ENCODE data around the gene ZRANB1. TPM values are rescaled to one million over a fixed set of nuclear protein-coding genes. Genes with fewer than 3 reads are reported as not detected.

The ZRANB1 gene
- total and polyA plus RNA-seq, 10 of the 15 experiments (the other 5 are each of a cell fraction or from before 2014, with no cell fraction given): 1.7 to 11.8 (median 6.2) TPM

DNA sequence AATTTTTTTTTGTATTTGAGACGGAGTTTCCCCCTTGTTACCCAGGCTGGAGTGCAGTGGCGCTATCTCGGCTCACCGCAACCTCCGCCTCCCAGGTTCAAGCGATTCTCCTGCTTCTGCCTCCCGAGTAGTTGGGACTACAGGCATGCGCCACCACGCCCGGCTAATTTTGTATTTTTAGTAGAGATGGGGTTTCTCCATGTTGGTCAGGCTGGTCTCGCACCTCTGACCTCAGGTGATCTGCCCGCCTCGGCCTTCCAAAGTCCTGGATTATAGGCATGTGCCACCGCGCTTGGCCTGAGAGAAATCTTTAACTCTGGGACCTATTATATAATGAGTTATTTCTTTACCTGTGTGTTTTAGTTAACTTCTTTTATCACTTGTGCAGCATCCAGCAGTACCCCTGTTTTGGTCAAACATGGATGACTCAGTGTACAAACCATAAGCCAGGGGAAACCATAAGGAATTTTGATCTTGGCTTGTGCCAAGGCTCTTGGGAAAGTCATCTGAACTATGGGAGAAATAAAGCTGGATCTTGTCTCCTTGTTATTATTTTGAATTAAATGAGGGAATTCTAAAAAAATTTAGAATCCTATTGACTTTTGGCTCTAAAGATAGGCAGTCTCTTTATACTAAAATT is 23.6 kb upstream of the ZRANB1 start:
- no peak for TF ChIP-seq SPI1 (IDR thresholded peaks at IDR 0.05; ENCODE audit: borderline replicate concordance, insufficient read depth, low read depth, low read length)
- TF ChIP-seq, protein P1, sequence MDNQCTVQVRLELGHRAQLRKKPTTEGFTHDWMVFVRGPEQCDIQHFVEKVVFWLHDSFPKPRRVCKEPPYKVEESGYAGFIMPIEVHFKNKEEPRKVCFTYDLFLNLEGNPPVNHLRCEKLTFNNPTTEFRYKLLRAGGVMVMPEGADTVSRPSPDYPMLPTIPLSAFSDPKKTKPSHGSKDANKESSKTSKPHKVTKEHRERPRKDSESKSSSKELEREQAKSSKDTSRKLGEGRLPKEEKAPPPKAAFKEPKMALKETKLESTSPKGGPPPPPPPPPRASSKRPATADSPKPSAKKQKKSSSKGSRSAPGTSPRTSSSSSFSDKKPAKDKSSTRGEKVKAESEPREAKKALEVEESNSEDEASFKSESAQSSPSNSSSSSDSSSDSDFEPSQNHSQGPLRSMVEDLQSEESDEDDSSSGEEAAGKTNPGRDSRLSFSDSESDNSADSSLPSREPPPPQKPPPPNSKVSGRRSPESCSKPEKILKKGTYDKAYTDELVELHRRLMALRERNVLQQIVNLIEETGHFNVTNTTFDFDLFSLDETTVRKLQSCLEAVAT (IDR thresholded peaks at IDR 0.05): peak; percentile 52; the same call in 1 of the 2 replicates
- TF ChIP-seq, protein P2, sequence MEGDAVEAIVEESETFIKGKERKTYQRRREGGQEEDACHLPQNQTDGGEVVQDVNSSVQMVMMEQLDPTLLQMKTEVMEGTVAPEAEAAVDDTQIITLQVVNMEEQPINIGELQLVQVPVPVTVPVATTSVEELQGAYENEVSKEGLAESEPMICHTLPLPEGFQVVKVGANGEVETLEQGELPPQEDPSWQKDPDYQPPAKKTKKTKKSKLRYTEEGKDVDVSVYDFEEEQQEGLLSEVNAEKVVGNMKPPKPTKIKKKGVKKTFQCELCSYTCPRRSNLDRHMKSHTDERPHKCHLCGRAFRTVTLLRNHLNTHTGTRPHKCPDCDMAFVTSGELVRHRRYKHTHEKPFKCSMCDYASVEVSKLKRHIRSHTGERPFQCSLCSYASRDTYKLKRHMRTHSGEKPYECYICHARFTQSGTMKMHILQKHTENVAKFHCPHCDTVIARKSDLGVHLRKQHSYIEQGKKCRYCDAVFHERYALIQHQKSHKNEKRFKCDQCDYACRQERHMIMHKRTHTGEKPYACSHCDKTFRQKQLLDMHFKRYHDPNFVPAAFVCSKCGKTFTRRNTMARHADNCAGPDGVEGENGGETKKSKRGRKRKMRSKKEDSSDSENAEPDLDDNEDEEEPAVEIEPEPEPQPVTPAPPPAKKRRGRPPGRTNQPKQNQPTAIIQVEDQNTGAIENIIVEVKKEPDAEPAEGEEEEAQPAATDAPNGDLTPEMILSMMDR (IDR thresholded peaks at IDR 0.05 in 2 of 3, conservative IDR thresholded peaks at IDR 0.05 in 1 of 3; ENCODE audit: control insufficient read depth in 2 of 3, extremely low read depth in 1 of 3, insufficient read depth in 1 of 3, low read depth in 3 of 3, low read length in 3 of 3): no peak
- intact Hi-C loops (cut with micrococcal nuclease; ENCODE audit: unreplicated experiment) (loop anchor here (5.0 kb wide), 1 partner anchor 44 kb away; no protein-coding TSS in a partner anchor), in situ Hi-C loops (cut with MboI) (no loop called here)
- Histone ChIP-seq H3K27me3 (replicated peaks in 1 of 2; ENCODE audit: control insufficient read depth in 2 of 2, insufficient read depth in 2 of 2, low read length in 1 of 2) (no peaks in the 10 kb centered on the region), H3K27ac (ENCODE audit: control insufficient read depth, insufficient read depth) (peak overlapping the region; percentile 81), H3K4me3 (peak overlapping the region; percentile 100), H3K36me3 (ENCODE audit: control insufficient read depth in 2 of 2, insufficient read depth in 2 of 2, low read length in 1 of 2) (peaks cover 0 to 2% of the 10 kb centered on the region in 2 experiments; a peak in 1 of 4 replicates), H3K4me1 (ENCODE audit: control insufficient read depth, insufficient read depth, low read length) (no peaks in the 10 kb centered on the region; the same call in 1 of the 2 replicates), H3K4me2 (ENCODE audit: control insufficient read depth, insufficient read depth) (peak overlapping the region; percentile 91), H3K9me3 (replicated peaks; ENCODE audit: control insufficient read depth, insufficient read depth, low read length) (no peaks in the 10 kb centered on the region; the same call in 2 of the 3 replicates), H4K20me1 (ENCODE audit: control insufficient read depth, insufficient read depth) (0 out of 2 replicates have a peak, but pooled peaks cover 2% of the 10 kb centered on the region), H2AFZ (ENCODE audit: control insufficient read depth, low read depth, low read length) (no peak overlapping the region), H3K9ac (ENCODE audit: control insufficient read depth, insufficient read depth, low read length) (peak overlapping the region; percentile 94), H3K79me2 (ENCODE audit: control insufficient read depth, insufficient read depth, low read length) (peaks cover 54% of the 10 kb centered on the region)
- ChIA-PET RAD21 (ENCODE audit: unreplicated experiment) (no interaction called here), CTCF (no interaction called here), SMC1A (ENCODE audit: uncharacterized antibody, unreplicated experiment) (no interaction called here), POLR2A (no interaction called here)
- no peak for FAIRE-seq
- BruUV-seq (replicated peaks): no TSS peak
- 49% methylated on average over 15 of the region's 15 CpGs for WGBS (ENCODE audit: insufficient coverage, insufficient replicate concordance, low lambda C conversion rate, missing lambda C conversion rate)
- DNase-seq (ENCODE audit: low read depth, low spot score): no peak
- no peak for ATAC-seq
